Cerebellar cortex (tissue), 1 donor: ENCODE data around the gene ITSN1.
"Not testable (repeated sequence)": the region's sequence is repeated elsewhere in the genome, so short reads cannot be mapped to it uniquely, and the experiment has no call there.

Source experiments
- DNase-seq: peaks from one replicate; pipeline ENCODE4 v3.0.0-alpha.2; 2015; ENCODE audit warnings: low spot score

ITSN1 gene

GRCh38 chr21:33642027-33642895 lies at the start of gene ITSN1:
Gene ITSN1 (plus strand): TSS chr21:33642501. CDS start chr21:33718829, 76,328 bp downstream.
- DNase-seq, result peak; percentile 100

DNA sequence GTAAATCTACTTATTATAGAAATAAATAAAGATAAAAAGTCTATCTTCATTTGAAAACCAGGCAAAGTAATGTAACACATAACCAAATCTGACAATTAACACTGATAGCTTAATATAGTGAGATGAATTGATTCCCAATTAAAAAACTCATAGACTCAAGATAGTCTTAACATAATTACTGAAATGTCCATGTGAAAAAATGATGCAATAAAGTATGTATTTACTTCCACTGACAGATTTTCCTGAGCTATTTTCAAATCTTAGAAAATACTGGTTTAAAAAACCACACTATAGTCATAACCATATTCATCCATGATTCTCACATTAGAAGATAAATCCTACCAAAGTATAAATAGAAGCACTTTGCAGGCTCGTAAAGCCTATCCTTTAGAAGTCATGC lies 44.2 kb upstream of the ITSN1 start:
- no peak for DNase-seq

DNA sequence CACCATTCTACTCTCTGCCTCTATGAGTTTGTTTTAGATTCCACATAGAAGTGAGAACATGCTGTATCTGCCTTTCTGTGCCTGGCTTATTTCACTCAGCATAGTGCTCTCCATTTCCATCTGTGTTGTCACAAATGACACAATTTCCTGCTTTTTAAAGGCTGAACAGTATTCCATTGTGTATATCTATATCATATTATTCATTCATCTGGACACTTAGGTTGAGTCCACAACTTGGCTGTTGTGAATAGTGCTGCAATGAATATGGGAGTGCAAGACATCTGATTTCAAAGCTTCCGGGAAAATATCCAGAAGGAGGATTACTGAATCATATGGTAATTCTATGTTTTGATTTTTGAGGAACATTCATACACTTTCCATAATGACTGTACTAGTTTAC lies 33.7 kb upstream of the ITSN1 start:
- no peak for DNase-seq

- no peak for DNase-seq
Observed at GRCh38 chr21:33611006-33611744, 31.1 kb upstream of the ITSN1 start.

GRCh38 chr21:33617565-33617964 lies 24.7 kb upstream of the ITSN1 start:
- not testable (repeated sequence) for DNase-seq

DNA sequence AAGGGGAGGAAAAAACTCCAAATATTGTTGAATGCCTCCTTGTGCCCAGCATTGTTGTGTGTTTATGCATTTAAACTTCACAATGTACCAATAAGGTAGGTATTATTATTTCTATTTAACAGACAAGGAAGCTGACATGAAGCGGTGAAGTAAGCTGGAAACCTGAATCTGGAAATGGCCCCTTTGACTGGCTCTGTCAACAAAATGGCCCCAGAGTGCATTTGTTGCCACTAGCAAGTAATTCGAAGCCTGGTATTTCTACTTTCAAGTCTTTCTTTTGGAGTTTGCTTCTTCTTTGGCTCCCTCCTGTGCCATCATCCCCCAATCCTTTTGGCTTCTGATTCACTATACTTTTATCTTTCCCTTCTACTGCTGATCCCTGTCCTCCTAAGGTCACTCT lies 23.9 kb upstream of the ITSN1 start:
- no peak for DNase-seq

DNA sequence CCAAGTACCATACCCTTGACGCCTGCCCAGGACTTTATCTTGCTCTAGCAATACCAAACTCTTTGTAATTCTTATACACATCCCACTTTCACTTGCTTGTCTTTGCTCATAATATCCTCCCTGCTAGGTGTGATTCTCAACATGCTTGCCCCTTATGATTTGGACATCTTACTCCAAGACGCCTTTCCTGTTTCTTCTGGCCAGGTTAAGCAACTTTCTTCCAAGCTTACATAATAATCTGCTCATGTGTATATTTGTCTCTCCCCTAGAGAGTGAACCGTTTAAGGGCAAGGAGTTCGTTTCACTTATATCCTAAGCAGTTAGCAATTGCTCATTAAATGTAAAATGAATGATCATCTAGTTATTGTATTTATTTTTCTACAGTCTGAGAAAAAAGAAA lies 22.6 kb upstream of the ITSN1 start:
- DNase-seq, result no peak

- DNase-seq, result no peak
Observed at GRCh38 chr21:33622253-33622652, 20.0 kb upstream of the ITSN1 start.

DNA sequence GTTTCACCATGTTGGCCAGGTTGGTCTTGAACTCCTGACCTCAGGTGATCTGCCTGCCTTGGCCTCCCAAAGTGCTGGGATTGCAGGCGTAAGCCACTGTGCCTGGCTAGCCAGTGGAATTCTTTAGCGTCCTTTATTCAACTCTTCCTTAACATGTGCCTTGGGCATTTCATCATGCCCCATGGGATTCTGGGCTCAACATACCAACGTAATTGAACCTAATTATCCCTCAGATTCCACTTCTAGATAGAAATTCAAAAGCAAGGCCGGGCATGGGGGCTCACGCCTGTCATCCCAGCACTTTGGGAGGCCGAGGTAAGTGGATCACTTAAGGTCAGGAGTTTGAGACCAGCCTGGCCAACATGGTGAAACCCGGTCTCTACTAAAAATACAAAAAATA lies 16.1 kb upstream of the ITSN1 start:
- DNase-seq, result not testable (repeated sequence)

DNA sequence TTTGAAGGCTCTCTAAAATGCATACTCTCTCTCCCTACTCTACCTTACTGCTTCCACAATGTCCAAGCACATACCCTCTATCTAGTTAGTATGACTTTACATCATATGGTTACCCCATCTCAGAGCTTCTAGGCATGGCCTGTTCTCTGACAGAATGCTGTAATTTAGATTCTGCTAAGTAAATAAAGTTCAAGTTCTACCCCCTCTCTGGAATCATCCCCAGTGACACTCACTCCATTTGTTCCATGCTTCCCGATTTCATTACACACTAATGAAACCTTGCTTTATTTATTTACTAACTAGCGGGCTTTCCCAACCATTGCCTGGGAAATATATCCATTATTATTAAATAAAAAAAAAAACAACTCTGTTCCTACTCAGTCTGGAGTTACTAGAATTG lies 8.0 kb upstream of the ITSN1 start:
- DNase-seq, result no peak

- DNase-seq, result no peak
Observed at GRCh38 chr21:33640697-33641351, 1.5 kb upstream of the ITSN1 start.

DNA sequence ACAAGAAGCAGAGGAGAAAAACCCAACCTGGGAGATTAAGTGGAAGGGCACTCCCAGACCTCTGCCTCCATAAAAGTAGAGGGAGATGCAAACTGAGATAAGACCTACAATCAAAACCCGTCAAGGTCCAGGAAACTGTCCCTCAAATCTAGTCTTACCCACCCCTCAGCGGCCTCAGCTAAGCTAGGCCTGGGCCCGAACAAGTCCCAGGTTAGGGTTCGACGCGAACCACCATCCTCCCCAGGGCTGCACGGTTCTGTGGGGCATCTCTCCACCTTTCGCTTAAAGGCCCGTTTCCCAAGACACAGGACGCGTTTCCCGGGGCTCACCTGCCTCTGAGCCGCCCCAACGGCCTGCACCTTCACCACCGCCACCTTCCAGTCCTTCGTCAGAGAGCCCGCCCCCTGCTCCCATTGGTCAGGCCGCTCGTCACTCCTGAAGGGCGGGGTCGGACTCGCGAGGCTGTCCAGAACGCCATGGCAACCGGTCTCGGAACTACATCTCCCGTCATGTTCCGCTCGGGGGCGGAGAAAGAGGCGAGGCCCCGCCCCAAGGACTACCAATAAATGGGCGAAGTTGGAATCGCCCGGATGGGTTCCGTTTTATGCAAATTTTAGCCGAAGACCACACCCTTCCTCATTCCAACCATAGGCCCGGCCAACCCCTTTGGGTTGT lies 812 bp upstream of the ITSN1 start, which contains the start of gene CRYZL1:
Gene CRYZL1 (minus strand): TSS at position 390 of the 675 bp plus-strand sequence. CDS start 10,190 bp downstream, outside the sequence.
- DNase-seq, result peak; percentile 100

GRCh38 chr21:33642896-33643657 lies 776 bp downstream of the ITSN1 start:
- DNase-seq, result peak; percentile 31

DNA sequence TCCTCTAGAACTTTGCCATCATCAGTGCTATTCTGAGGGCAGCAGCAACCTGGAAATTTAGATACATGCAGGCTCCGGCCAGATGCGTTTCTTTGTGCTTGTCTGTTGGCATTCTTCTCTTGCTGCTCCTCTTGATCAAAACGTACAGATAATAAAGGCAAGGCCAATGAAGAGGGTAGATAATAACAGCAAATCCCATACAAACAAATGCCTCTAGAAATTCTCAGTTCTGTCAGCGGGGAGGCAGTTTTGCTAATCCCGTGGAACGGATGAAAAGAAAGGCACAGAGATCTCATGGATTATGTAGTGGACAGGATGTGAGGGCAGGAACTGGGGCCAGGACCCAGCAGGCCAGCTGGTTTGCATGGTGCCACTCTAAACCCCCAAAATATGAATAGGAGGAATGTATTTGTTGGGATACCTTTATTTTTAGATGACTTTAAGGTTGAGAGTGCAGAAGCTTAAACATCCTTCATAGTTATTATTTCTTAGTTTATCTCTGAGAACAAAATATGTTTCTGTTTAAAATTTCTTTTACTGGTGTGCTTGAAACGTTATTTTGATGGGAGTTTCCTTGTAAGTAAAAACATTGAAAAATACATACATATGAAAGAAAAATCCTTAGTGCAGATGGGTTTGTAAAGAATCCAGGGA lies 1.5 kb downstream of the ITSN1 start:
- peak; percentile 34 for DNase-seq

DNA sequence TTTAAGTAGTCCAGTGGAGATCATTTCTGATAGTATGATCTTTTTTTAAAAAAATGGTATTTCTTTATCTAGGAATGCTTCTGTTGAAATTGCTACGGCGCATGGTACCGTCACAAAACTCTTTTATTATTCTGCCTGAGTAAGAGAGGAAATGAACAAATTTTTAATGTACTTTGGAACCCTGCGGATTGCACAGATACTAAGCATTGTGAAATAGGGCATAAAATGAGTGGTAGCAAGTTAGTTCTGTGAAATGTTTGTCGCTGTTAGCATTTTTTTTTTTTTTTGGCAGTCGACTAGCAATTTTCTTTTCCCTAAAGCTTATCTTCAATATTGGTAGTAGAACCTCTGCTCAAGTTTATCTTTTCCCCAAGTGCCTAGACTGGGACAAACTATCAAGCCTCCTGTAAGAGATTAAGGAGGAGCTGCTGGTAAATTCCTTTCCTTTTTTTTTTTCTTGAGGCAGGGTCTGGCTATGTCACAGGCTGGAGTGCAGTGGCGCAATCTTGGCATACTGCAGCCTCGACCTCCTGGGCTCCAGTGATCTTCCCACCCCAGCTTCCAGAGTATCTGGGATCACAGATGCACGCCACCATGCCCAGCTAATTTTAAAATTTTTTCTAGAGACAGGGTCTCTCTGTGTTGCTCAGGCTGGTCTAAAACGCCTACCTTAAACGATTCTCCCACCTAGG lies 2.2 kb downstream of the ITSN1 start:
- no peak for DNase-seq

DNA sequence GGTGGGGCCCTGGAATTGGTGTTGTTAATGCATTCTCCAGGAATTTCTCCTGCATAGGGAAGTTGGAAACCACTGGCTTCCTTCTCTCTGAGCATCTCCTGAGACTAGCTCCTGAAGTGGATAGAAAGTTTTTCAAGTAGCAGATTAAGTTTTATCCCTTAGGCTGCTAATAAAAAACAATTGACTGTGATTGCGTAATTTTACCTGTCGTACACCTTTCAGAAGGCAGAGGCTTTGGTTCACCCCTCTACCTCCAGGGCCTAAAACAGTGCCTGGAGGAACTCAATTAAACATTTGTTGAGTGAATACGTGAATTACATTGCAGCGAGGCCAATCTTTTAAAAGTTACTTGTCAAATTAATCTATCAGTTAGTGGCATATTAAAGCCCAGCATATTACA lies 3.4 kb downstream of the ITSN1 start:
- DNase-seq, result no peak

- DNase-seq, result no peak
Observed at GRCh38 chr21:33647587-33647986, 5.3 kb downstream of the ITSN1 start.

GRCh38 chr21:33648555-33648954 lies 6.3 kb downstream of the ITSN1 start:
- no peak for DNase-seq

DNA sequence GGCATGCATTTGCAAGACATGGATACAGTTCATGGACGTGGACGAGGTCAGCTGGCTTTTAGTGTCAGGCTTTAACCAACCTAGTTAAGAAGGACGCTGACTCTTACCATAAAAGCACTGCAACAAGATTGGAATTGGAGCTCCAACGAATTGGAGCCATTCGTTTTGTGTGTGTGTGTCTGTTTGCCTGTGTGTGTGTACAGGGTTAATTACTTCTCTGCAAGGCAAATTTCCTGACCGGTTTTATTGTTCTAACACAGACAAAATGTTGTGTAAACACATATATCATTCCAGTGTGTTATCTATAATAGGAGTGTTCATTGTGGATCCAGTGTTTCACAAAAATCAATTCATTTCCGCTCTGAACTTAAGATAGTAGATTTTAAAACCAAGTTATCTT lies 7.9 kb downstream of the ITSN1 start:
- no peak for DNase-seq

DNA sequence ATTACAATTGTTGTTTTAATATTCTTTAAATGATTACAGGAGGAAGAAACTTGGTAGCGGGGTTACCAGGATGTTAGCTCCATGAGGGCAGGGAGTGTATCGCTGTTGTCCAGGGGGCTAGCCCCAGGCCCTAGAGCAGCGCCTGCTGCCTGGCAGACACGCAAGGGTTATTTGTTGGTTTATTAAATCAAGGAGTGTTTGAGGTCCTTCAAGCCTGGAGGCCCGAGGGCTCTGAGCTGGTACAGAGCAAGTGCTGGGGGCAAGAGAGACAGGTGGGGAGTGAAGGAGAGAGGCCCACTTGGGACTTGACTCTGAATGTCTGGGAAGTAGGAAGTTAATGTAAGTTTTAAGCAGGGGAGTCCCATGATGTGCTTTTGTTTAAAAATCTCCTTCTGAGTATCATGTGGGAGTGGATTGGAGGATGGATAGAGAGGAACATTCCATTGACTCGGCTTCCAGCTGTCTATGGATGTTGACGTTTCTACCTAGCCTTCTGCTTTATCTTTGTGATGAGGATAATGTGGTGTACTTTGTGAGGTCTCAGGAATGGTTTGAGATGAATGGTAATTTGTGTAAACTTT lies 8.7 kb downstream of the ITSN1 start:
- no peak for DNase-seq
